NCI-H128 (cell line): ENCODE measurements around the gene HSPB6.
"Not testable (repeated sequence)": the region's sequence is repeated elsewhere in the genome, so short reads cannot be mapped to it uniquely, and the experiment has no call there.

ENCODE experiments used
- DNase-seq: peaks from one replicate; lab custom pipeline; 2025; ENCODE audit not compliant: unreplicated experiment; lab: John Stamatoyannopoulos, UW

HSPB6 gene

DNA sequence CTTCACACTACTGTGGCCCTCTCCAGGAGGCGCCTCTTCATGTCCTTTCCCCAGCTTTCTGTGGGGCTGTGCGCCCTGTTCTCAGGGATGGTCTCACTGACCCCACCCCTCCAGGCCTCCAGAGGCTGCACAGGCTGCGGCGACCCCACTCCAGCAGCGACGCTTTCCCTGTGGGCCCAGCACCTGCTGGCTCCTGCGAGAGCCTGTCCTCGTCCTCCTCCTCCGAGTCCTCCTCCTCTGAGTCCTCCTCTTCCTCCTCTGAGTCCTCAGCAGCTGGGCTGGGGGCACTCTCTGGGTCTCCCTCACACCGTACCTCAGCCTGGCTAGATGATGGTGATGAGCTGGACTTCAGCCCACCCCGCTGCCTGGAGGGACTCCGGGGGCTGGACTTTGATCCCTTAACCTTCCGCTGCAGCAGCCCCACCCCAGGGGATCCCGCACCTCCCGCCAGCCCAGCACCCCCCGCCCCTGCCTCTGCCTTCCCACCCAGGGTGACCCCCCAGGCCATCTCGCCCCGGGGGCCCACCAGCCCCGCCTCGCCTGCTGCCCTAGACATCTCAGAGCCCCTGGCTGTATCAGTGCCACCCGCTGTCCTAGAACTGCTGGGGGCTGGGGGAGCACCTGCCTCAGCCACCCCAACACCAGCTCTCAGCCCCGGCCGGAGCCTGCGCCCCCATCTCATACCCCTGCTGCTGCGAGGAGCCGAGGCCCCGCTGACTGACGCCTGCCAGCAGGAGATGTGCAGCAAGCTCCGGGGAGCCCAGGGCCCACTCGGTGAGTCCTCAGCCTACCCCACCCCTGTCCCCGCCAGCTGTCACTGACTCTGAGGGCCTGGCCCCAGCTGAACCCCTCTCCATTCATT, 29.7 kb upstream of the HSPB6 start:
- DNase-seq, result no peak

DNA sequence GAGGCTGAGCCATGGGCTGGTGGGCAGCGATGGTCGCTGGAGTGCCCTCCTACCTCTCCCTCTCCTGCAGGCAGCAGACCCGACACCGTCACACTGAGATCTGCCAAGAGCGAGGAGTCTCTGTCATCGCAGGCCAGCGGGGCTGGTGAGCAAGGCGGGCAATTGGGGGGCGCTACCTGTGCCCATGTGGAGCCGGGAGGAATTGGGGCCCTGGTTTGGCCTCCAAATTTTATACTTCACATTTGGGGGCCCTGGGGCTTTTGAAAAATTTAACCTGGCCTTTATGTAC, 28.5 kb upstream of the HSPB6 start:
- DNase-seq, result no peak

DNA sequence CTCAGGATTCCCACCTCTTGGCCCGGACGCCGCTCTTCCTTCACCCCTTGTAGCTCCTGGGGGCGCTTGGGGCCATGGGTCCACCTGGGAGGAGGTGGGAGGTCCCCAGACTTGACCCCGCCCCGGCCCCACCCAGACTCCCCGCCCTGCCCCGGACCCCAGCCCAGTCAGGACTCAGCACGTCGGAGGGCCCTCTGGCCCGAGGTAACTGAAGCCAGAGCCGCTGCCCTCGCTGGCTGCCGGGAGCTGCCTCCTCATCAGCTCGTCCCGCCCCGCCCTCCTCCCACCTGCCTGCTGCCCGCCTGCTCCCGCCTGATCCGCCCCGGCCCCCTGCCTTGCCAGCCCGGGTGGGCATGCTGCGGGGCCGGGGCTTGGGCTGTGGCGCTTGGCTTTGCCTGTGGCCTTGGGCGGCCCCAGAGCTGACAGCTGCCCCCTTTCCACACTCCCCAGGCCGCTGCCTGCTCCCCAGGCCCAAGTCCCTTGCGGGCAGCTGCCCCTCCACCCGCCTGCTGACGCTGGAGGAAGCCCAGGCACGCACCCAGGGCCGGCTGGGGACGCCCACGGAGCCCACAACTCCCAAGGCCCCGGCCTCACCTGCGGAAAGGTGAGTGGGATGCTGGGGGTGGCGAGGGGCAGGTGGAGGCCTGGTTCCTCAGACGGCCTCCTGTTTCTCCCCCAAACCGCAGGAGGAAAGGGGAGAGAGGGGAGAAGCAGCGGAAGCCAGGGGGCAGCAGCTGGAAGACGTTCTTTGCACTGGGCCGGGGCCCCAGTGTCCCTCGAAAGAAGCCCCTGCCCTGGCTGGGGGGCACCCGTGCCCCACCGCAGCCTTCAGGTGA, 27.9 kb upstream of the HSPB6 start:
- DNase-seq, result no peak

DNA sequence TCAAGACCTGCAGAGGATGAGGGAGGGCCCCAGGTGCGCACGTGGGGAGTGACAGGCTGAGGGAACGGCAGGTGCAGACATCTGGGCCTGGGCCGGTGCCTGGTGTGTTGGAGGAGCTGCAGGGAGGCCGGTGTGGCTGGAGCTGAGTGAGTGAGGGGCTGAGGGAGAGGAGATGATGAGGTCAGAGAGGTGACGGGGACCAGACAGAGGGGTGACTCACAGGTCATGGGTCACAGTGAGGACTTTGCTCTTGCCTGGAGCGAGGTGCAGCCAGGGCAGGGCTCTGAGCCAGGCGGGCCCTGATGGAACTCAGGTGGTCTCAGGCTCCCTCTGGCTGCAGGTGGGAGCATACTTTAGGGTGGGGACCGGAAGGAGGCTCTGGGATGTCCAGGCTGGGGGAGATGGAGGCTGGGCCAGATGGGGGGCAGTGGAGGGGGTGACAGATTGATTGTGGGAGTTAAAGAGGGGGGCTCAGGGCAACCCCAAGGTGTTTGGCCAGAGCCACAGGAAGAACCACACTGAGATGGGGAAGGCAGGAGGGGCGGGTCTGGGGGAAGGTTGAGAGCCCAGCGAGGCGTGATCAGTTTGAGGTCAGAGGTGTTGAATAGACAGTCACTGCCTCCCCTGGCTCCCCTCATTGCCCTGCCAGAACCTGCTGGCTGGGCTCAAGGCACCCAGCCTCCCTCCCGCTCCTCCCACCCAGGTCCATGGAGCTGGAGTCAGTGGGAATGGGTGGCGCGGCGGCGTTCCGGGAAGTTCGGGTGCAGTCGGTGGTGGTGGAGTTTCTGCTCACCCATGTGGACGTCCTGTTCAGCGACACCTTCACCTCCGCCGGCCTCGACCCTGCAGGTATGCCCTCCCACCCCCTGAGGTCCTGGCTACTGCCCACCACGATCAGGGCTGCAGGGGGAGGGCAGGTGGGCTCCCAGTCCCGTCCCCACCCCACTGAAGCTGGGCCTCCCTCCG, 26.9 kb upstream of the HSPB6 start:
- DNase-seq, result no peak

DNA sequence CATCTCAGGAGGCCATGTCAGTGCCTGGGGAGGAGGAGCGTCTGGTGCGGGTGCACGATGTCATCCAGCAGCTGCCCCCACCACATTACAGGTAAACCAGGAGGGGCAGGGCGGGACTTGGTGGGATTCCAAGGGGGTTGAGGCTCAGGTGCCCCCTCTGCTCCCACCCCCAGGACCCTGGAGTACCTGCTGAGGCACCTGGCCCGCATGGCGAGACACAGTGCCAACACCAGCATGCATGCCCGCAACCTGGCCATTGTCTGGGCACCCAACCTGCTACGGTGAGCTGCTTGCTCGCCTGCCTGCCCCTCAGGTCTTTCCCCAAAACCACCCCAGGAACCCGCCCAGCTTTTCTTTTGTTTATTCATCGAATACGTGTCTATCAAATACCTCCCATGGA, 25.8 kb upstream of the HSPB6 start:
- no peak for DNase-seq

DNA sequence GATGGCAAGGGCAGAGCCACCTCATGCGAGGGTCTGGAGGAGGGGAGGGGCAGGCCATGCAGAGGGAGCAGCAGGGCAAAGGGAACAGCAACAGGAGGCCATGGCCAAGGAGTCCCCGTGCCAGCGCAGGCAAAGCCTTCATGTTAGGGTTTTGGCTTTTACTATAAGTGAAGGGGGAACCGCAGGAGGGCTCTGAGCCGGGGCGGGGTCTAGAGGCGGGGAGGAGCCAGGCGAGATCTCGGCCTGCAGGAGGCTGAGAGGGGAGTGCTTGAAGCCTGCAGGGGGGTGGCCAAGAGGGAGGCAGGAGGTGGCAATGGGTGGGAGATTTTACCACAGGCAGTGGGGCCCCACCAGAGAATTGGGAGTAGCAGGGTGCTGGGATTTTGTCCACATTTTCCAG, 24.8 kb upstream of the HSPB6 start:
- DNase-seq, result no peak

DNA sequence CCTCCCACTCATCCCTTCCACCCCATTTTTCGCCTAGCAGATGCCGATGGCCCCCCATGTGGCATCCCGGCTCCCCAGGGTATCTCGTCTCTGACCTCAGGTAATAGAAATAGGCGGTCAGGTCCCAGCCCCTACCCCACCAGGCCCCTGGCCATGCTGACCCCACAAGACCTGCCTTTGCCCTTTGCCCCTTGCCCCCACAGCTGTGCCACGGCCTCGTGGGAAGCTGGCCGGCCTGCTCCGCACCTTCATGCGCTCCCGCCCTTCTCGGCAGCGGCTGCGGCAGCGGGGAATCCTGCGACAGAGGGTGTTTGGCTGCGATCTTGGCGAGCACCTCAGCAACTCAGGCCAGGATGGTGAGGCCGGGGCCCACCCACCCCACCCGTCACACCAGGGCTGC, 23.9 kb upstream of the HSPB6 start:
- no peak for DNase-seq

DNA sequence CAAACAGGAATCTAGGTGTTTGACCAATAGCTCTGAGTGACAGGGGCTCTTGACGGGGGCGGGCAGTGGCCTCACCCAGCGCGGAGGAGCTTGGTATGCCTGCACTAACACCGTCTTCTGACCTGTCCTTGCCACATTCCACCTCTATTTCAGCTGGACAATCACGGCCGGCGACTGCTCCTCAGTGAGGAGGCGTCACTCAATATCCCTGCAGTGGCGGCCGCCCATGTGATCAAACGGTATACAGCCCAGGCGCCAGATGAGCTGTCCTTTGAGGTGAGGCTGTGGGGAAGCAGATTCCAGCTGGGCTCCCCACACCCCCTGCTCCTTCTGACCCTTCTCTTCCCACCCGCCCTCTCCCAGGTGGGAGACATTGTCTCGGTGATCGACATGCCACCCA, 23.2 kb upstream of the HSPB6 start:
- DNase-seq, result no peak

DNA sequence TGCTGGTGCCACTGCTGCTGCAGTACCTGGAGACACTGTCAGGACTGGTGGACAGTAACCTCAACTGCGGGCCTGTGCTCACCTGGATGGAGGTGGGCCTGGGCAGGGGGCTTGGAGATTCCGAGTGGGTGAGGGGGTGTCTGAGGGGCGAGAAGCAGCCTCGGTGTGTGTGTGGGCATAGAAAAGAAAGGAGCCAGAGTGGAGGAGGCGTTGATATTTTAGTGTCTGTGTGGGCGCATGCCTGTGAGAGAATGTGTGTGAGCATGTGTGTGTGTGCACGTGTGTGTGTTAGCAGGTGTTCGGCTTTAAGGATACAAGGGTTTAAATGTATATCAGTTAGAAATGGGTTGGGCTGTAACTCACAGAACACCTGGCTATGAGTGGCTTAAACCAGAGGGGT, 22.2 kb upstream of the HSPB6 start:
- no peak for DNase-seq

DNA sequence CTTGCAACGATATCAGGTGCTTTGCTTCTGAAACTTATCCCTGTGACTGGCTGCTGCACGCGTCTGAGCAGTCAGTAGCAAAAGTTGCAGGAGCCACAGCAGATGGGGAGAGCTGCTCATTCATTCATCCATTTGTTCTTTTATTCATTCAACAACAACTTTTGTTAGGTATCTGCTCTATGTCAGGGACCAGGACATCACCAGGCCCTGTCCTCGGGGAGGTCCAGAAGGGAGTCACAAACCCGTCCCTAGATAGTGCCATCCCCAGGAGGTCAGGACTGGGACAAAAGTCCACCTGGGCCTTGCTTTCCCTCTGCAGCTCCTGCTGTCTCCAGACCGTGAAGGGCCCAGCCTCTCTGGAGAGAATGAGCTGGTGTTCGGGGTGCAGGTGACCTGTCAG, 21.1 kb upstream of the HSPB6 start:
- no peak for DNase-seq

DNA sequence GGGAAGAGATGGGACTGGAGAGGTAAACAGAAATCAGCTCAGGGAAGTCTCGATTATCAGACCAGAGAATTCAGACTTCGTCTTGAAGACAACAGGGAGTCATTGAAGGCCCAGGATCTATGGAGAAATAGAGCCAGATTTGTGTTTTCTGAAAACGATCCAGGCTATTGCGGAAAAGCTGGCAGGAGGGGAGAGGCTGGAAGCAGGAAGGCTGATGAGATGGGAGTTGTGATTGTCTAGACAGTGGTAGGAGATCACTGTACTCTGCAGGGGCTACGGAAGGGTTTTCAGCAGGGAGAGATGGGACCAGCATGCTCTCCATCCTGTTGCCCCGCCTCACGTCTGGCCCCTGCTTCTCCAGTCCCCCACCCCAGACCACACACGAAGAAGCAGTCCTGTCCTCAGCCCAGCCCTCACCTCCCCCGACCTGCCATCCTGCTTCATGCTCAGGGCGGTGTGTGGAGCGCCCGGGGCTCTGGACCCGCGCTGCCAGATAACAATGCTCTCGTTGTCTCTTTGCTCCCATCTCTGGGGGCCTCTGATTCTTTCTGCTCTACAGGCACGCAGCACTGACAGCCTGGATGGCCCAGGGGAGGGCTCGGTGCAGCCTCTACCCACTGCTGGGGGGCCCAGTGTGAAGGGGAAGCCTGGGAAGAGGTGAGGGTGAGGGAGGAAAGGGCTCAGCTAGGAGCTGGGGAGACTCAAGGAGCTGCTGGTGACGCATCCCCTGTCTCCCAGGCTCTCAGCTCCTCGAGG, 20.4 kb upstream of the HSPB6 start:
- no peak for DNase-seq

DNA sequence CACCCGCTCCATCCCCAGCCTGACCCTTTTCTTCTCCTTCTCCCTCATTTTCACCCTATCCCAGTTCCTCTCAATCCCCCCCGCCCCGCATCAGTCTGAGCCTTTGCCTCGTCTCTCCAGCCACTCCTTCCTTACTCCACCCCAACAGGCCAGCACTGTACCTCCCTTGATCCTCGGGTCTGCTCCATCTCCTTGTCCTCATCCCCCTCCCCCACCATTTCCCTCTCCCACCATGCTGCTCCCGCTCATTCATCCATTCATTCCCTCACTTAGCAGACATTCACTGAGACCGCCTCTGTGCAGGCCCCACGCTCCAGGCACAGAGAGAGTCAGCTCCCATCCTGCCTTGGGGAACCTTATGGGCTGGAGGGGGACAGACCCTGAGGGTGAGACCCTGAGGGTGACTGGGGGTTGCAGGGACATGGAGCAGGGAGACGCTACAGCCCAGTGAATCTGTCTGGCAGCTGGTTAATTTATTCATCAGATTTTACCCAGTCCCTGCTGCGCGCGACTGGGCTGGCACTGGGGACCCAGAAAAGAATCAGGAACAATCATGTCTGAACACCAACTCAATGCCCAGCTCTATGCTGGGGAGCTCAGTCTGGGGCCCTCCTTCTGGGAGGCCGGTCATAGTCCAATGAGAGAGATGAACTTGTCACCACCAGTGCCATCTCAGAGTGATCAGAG, 19.4 kb upstream of the HSPB6 start:
- no peak for DNase-seq

DNA sequence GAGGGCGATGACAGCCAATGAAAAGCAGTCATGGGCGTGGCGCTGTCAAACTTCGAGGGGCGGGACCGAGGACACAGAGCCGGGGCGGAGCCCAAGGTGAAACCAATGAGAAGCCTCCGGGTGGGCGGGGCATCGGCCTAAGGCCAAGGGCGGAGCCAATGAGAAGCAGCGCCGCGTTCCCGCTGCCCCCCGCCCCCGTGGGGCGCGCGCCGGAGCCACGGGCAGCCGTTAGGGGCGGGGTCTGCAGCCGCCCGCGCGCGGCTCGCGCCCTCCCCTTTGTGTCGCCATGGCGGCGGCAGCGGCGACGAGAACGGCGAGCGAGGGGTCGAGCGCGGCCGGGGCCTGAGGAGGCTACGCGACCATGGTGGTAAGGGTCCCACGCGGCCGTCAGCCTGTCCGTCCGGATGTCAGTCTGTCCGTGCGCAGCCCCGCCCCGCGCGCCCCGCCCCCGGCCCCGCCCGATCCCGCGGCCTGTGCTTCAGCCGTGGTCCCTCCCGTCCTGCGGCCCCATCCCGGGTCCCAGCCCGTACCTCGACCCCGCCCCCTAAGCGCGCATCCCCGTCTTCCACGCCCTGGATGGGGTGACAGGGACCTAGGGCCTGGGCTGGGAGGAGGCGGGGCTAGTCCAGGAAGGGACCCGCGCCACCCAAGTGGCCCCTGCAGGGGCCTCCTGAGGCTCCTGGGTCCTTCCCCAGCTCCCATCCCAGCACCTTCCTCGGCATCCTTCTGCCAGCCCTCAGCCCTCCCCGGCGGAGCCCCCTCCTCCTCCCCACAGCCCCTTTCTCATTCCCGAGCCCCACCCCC, 18.7 kb upstream of the HSPB6 start, which contains the start of gene ARHGAP33:
Gene ARHGAP33, plus strand, starts transcription at position 267 of the 804 bp plus-strand sequence. Its CDS starts 95 bp downstream, at position 362.
- peak; percentile 99 for DNase-seq

DNA sequence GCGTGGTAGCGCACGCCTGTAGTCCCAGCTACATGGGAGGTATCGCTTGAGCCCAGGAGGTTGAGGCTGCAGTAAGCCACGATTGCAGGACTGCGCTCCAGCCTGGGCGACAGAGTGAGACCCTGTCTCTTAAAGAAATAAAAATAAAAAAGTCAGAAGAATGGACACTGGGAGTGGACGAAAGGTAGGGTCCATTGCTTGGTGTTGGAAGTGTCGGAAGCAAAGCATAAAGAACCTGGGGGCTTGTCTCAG, 18.1 kb upstream of the HSPB6 start:
- no peak for DNase-seq

DNA sequence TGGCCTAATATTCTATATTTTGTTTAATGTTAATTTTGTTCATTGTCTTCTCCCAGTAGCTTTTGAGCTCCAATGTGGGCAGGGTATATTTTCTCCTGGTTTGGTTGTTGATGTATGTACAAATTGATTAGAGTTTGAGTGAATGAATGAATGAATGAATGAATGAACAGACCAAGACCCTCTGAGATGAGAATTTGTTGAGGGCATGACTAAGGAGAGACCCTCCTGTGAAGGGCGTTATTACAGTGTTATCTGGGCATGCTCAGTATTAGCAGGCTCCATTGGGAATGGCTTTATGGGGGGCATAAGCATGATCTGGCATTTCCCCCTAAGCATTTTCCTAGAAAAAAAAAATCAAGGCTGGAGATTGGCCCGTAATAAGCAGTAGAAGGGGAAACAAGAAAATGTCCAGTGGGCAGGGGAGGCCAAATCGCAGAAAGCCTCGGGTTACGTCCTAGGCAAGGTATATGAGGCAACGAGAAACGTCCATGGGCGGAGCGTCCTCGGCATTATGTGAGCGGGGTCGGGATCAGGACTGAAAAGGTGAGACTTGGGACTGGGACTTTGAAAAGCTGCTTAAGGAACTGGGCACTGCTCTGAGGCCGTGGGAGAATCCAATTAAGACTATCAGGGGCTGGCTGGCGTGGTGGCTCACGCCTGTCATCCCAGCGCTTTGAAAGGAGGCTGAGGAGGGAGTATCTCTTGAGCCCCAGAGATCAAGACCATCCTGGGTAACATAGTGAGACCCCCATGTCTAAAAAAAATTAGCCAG, 17.6 kb upstream of the HSPB6 start:
- DNase-seq, result no peak

DNA sequence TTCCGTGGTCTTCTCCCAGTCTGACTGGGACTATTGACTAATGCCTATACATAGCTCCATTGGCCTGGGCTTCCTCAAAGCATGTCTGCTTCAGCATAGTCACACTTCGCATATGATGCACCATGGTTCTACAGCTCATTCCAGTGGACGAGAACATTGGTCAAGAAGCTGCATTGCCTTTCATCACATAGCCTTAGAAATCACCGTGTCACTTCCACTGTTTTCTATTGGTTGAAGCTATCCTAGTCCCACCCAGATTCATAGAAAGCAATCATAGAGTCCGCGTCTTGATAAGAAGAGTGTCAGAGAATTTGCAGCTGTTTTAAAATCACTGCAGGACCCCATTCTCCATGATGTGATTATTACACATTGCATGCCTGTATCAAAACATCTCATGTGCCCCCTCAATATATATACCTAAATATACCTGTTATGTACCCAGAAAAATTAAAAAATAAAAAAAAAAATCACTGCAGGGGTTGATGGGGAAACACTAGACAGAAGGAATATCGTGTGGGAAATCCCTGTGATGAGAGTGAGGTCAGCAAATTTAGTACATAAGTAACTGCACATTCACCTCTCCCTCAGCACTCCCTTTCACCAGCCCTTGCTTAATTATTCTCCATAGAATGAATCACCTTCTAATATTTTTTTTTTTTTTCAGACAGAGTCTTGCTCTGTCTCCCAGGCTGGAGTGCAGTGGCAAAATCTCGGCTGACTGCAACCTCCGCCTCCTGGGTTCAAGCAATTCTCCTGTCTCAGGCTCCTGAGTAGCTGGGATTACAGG, 16.4 kb upstream of the HSPB6 start:
- no peak for DNase-seq

DNA sequence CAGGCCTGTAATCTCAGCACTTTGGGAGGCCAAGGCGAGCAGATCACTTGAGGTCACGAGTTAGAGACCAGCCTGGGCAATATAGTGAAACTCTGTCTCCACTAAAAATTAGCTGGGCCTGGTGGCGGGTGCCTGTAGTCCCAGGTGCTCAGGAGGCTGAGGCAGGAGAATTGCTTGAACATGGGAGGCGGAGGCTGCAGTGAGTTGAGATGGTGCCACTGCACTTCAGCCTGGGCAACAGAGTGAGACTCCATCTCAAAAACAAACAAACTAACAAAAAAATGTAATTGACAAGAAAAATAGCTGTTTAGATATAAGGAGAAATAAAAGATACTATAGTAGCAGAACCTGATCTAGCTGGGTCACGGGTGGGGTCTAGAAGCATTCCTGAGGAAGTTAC, 15.5 kb upstream of the HSPB6 start:
- DNase-seq, result not testable (repeated sequence)

DNA sequence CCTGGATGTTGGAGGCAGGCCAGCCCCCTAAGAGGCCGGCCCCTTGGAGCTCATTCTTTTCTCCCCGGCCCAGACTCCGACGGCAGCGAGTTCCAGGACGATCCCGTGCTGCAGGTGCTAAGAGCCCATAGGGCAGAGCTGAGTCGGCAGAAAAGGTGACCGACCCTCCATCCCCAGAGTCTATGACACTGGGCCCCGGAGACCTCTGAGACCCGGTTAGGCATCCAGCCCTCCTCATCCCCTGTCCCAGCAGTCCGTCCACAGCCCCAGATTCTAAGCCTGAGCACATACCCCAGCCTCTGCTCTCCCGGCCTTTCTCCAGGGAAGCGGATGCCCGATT, 11.2 kb upstream of the HSPB6 start:
- no peak for DNase-seq
